Posterior vena cava (tissue), 2 donors: ENCODE data around the gene PCP4L1. TPM values are rescaled to one million over a fixed set of nuclear protein-coding genes. Genes with fewer than 3 reads are reported as not detected.
A peak's percentile ranks its signal among the peaks of the same experiment; 100 is the strongest.

Experiments
- DNase-seq: peaks from one replicate; pipeline ENCODE4 v3.0.0-alpha.2; 2020; ENCODE audit warnings: low spot score
- intact Hi-C, 2 donors: fragments of 100-400 bp; cut with DNase I; formaldehyde crosslinking; loops; one replicate each; pipeline versions ENCODE4 v1.14.1 to v1.14.2; 2022 to 2023
- long read RNA-seq, 2 donors: library from polyadenylated mRNA; unstranded; transcript quantifications; one replicate each; pipeline ENCODE4 v2.0.0, GENCODE V29; 2020 to 2021
- total RNA-seq, 2 donors: library from RNA; stranded (reverse); fragmentation: NEBNext Ultra II Directional; extraction: Animal tissue kit (Norgen Biotek cat#: 25700); gene quantifications; one replicate each; pipeline ENCODE4 v1.2.1, GENCODE V29; 2021
- donor health status: DM: yes; HTN: yes; CAD: no.
- donor health status: DM: yes; HTN: yes; CAD: no.

The PCP4L1 gene
- 1 to 10 TPM; 3.0 to 4.6 TPM for total RNA-seq
- long read RNA-seq, donor 1, partial matches to known transcripts: 0 of 3 reads
- long read RNA-seq, donor 1, other reads (novel, unspliced or antisense): 2 of 3 reads
- long read RNA-seq, donor 2, transcript PCP4L1-201 (3 exons, 1,424 nt): major isoform, 5 of 5 reads
- long read RNA-seq, donor 2, partial matches to known transcripts: 0 of 5 reads
- long read RNA-seq, donor 2, other reads (novel, unspliced or antisense): 0 of 5 reads

DNA sequence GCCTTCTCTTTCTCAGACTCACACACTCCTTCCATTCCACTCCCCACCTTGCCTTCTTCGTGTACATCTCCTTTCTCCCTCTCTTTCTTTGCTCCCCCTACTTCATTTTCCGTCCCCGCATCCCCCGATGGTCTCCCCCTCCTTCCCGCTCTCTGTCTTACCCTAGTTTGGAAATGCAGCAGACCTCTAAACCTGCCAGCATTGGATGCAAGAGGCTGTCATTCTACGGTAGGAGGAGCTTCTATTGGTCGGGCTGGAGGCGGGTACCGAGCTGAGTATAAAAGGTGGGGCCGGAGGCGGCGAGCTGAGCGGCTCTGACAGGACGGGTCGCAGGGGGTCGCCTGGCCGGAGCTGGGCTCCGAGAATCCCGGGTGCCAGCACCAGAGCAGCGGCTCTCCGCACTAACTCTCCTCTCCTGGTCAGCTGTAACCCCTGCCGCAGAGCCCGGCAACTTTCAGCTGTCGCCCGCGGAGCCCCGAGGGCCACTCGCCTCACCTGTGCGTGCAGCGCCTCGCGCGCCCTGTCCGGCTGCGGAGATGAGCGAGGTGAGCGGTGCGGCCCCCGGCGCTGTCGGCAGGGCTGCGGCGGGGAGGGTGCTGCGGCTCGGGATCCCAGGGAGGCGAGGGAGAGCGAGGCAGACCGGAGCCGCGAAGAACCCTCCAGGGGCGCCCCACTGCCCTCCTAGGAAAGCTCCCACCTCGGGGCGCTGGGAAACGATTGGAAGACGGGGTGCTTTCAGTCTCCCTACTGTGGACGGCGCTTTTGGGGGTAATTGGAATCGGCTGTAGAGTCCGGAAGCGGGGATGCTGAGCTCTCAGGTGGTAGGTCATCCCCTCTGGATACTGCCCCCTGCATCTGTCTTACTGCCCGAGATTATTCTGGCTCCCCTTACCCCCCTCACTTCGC, at the start of gene PCP4L1:
PCP4L1 (plus strand) TSS at position 307 of the 906 bp plus-strand sequence; CDS start at position 537, 230 bp downstream.
- intact Hi-C loops: no loop called here
- peak; percentile 82 for DNase-seq

DNA sequence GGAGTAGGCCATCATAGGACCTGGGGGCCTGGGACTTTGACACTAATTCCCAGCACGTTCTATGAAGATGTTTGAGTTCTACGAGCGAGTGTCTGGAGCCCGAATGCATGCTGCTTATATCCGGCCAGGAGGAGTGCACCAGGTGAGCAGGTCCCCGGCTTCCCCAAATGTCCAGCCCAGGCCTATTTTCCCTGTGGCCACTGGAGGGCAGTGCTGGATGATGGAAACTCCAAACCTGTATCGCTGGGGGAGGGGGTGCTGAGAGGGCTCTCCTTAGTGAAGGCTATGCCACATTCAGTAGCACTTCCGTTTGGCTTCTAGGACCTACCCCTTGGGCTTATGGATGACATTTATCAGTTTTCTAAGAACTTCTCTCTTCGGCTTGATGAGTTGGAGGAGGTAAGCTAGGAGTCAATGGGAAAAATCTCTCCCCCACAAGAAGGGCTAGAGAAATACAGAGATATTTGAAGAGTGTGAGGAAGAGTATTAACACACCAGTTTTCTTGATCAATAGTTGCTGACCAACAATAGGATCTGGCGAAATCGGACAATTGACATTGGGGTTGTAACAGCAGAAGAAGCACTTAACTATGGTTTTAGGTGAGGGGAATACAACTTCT, 48.6 kb upstream of the PCP4L1 start:
- peak; percentile 92 for DNase-seq
- intact Hi-C loops: no loop called here

DNA sequence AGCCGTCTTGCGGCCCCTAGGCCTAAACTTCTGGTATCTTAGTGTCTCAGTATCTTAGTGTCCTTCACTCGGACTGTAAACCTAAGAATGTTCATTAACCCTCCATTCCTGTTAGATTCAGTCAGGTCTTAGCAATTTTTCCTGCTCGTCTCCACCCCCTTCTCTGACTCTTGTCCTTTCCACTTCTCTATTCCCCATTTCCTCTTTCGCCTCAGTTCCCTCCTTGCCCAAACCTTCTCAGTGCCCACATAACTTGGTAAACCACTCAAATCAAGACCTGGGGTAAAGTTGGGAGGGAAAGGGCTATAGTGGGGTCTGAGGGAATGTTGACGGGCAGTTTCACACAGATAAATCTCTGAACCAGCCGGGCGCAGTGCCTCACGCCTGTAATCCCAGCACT, 44.2 kb upstream of the PCP4L1 start:
- intact Hi-C loops: no loop called here
- no peak for DNase-seq

DNA sequence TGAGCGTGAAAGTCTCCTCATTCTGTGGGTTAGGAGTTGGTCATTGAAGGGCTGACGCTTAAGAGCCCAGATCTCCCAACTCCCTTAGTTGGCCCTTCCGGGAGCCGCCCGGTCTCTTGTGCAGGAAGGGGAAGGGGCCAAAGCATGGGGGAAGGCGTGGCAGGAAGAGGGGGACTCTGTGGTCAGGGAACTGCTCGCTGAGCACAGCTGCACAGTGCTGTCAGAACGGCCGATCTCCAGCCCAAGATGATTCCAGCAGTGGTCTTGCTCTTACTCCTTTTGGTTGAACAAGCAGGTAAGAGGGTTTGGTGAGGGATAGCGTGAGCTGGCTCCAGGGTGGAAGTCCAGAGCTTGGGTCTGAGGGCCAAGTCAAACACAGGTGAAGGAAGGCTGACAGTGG, 43.5 kb upstream of the PCP4L1 start, which contains the start of gene FCER1G:
FCER1G (plus strand) TSS at position 220 of the 400 bp plus-strand sequence; CDS start at position 247, 27 bp downstream.
- peak; percentile 94 for DNase-seq
- intact Hi-C loops: no loop called here

DNA sequence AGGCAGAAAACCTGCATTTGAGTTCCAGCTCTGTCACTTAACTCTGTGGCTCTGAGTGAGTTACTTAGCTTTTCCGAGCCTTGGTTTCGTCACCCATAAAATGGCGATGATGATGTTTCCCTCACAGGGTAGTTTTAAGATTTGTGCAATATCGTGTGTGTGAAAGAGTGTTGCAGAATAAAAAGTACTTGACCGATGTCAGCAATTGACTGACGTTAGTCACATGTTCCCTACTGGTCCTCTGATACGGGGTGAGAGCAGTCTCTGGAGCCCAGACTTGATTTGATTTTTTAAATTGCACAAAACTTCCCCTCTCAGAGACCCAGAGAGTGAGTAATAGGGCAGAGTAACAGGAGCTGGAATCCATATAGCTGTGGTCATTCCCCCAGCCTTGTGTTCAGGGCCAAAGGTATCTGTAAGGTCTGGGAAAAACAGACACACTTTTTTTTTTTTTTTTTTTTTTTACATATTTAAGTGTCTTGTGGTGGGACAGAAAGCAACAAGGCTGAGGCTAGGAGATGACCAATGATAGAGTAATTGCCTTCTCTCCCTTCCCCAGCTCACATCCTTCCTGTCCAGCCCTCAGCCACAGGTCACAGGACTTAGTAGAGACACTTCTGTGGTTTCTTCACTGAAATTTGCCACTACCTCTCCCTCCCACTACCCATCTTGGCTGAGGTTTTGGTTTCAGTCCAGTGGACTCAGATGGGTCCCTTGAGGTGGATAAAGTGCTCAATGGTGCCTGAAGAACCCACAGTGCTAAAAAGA, 41.4 kb upstream of the PCP4L1 start:
- DNase-seq: no peak
- intact Hi-C loops: no loop called here

DNA sequence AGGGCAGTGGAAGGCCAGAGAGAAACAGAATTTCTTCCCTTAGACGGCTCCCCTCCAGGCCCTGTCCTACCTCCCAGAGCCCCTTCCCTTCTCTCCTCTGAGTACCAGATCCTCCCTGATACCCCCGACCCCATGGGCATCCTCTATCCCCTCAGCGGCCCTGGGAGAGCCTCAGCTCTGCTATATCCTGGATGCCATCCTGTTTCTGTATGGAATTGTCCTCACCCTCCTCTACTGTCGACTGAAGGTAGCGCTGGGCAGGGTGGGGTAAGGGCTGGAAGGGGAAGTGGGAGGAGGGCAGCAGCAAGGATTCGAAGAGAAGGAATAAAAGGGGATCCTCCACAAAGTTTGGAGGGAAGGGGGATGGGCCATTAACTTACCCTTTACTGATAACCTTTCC, 40.7 kb upstream of the PCP4L1 start:
- DNase-seq: peak; percentile 70
- intact Hi-C loops: no loop called here

DNA sequence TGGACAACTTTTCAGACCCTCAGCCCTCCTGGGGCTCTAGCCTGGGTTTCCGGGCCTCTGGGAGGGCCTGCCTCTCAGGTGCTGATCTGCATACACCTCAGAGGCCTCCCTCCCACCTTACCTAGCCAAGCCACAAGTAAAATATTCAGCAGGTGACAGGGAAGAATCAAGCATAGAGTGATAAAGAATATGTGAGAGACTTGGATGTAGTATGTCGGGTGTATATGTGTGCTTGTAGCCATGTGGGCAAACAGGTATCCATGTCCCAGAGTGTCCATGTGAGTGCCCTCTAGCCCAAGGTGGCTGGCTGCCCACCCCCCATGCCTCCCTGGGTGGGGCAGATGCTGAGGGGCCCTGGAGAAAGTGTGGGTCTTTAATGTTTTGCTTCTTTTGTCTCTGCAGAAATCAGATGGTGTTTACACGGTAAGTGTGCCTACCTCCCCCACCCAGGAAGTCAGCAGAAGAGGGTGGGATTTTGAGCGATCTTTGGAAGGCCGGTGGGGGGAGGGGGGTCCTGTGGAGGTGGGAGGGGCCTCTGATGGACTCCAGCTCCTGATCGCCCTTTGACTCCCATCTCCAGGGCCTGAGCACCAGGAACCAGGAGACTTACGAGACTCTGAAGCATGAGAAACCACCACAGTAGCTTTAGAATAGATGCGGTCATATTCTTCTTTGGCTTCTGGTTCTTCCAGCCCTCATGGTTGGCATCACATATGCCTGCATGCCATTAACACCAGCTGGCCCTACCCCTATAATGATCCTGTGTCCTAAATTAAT, 40.1 kb upstream of the PCP4L1 start:
- intact Hi-C loops: no loop called here
- DNase-seq: peak; percentile 45

DNA sequence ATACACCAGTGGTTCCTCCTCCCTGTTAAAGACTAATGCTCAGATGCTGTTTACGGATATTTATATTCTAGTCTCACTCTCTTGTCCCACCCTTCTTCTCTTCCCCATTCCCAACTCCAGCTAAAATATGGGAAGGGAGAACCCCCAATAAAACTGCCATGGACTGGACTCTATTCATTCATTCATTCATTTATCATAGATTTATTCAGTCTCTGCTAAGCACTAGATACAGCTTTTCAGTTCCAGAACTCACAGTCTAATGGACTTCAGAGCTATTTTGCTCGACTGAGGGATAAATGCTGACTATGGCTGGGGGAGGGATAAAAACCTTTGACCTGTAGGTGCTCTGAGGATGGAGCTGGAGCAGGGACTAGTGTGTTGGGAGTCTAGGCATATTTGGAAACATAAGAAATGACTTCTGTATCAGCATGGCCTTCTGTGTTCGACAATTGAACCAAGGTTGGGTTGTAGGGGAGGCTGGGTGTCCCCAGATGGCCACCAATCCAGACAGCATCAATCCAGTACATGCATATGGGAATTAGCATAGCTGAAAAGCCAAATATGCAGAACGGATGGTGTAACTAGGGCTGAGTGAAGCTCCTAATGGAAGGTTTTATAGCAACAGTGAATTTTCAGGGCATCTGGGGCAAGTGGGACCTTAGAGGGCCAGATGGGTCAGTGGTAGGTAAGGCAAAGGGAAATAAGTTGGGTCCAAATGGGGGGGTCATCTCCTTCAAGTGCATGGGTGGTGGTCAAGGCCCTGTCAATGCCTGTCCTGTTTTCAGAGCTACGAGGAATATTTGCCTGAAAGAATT, 39.3 kb upstream of the PCP4L1 start:
- DNase-seq: peak; percentile 9
- intact Hi-C loops: no loop called here

DNA sequence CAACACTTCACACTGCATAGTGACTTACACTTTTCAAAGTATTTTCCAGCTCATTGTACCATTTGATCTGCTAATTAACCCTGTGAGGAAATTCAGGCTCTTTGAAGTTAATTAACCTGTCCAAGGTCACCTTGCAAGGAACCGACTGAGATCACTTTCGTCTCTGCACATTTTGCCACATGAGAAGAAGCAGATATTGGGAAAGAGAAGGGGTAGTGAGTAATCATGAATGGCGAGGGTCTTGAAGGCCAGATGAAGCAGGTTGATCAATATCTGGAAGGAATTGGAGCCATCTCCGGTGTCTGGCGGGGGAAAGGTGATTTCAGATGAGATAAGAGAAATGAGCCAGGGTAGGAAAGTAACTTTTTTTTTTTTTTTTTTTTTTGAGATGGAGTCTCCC, 38.5 kb upstream of the PCP4L1 start:
- peak; percentile 35 for DNase-seq
- intact Hi-C loops: loop anchor here (10.0 kb wide), 2 partner anchors 155 to 165 kb away; no protein-coding TSS in a partner anchor

DNA sequence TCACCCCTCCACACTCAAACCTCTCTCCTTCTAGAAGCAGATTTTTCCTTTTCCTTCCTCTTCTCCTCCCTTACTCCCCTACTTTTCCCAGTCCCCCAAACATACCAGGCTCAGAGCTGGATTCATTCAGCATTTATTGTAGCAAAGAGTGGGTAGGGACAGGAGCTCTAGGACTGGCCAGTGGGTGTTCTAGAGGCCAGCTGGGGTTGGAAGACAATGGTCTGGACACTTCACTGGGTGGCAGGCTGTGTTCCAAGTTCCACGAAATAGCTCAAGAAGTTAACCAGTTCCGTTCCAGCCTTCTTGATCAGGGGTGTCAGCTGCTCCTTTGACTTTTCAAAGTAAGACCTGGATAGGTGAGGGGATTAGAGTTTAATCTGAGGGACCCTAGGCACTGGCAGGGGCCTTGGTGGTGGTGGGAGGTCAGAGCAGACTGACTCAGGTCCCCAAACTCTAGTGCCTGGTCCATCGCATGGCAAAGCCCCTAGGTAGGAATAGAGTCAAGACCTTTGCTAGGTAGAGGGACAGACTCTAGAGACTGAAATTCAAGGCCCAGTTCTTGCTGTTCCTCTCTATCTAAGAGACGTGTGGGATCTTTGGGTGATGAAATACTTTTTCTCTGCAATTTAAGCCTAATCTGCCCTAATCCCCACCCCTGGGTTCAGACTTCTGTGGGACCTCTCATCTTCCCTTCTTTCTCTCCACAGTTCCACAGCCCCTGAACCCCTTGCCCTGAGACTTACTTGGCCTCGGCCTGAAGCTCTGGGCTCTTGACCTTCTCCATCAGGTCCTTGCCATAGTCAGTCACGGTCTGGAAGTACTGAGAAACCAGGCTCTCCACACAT, 36.1 kb upstream of the PCP4L1 start:
- intact Hi-C loops: loop anchor here (10.0 kb wide), 2 partner anchors 152 to 162 kb away; no protein-coding TSS in a partner anchor
- peak; percentile 31 for DNase-seq

DNA sequence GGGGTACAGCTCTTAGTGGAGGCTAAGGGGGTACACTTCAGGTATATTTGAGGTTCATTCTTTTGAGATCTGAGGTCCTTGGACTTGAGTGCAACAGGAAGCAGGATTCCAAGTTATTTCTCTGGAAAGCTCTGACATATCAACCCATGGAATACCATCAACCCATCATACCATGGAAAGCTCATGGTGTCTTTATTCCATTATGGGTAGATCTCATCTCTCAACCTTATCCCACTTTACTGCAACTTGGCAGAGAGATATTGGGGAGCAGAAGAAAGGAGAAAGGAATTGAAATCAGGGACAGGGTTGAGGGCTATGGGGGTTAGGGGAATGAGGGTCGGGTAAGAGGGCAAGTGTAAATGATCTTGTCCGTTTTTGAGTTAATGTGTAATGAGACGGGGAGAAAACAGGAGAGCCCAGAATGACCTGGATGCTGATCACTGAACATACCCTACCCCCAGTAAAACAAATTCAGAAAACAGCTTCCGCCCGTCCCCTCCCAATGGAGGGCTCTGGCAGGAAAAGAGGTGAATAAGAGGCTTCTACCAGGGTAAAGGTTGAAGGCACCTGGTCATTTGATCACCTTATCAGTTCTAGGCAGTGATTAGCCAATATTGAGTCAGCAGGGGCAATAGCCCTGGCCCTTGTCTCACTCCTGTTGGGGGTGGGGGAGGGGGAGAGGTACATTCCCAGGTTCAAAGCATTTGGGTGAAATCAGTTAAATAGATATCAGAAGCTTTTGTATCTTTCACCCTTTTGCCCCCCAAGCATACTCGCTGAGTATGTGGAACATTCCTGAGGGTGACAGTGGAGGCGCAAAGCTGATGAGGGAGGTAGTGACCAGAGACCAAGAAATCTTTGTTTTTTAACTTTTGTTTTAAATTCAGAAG, 34.5 kb upstream of the PCP4L1 start:
- intact Hi-C loops: loop anchor here (10.0 kb wide), 2 partner anchors 151 to 161 kb away; no protein-coding TSS in a partner anchor

DNA sequence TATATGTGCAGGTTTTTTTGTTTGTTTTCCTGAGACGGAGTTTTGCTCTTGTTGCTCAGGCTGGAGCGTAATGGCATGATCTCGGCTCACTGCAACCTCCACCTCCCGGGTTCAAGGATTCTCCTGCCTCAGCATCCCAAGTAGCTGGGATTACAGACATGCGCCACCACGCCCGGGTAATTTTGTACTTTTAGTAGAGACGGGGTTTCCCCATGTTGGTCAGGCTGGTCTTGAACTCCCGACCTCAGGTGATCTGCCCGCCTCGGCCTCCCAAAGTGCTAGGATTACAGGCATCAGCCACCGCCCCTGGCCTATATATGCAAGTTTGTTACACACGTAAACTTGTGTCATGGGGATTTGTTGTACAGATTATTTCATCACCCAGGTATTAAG, 33.9 kb upstream of the PCP4L1 start:
- intact Hi-C loops: loop anchor here (10.0 kb wide), 2 partner anchors 150 to 160 kb away; no protein-coding TSS in a partner anchor
- DNase-seq: peak; percentile 59

More for the DNA sequence above, 34.5 kb upstream of the PCP4L1 start:
- DNase-seq: peak; percentile 23

DNA sequence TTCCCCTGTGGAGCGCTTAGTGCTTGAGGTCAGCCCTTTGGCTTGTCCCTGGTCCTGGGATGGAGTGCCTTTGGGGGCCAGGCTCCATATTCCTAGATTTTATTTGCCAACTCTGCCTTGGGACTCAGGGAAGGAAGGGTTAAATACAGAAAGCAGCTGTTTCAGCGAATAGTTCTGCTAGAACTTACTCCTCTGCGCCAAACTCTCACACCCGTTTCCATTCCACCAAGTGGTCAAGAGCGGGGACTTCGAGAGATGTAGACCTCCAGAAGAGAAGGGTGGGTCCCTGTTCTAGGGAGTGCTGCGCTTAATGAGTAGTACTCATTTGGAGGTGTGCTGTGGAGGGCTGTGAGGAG, 33.4 kb upstream of the PCP4L1 start:
- intact Hi-C loops: loop anchor here (10.0 kb wide), 2 partner anchors 150 to 160 kb away; no protein-coding TSS in a partner anchor
- peak; percentile 41 for DNase-seq

DNA sequence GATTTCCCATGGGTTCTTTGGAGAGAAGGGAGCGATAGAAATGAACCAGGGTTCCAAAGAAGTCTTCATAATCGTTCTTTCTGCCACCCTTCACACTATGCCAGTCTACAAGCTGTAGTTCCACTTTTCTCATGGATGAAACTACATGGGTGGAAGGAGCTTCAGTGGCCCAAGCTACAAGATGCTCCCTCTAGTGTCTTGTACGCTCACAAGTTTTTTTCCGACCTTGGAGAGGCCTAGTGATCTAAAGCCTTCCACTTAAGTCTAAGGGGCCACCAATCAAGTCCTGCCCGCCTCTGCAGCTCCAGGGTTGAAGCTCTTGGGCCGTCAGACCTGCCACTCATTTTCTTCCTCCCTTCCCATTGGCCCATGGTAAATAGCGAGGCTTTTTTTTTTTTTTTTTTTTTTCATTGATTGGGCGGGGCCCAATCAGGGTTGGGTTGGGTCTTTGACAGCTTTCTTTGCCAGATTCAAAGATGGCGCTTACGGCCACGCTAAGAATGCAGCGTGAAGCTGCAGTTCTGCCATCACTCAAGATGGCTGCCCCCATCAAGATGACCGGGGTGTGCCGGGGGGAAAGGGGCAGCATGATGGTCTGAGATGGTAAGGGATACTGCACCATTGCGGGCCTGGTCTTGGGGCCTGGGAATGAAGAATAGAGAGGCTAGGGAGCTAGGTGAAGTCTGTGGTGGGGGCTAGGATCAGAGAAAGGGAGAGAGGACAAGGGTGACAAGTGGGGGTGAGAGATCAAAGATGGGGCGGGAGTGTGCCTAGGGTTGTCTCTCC, 32.8 kb upstream of the PCP4L1 start, which contains the start of gene TOMM40L:
TOMM40L (plus strand) TSS at position 527 of the 786 bp plus-strand sequence. CDS start 430 bp downstream, outside the sequence.
- intact Hi-C loops: loop anchor here (2.0 to 10.0 kb wide), 3 partner anchors 65 to 159 kb away; no protein-coding TSS in a partner anchor
- DNase-seq: peak; percentile 94
